ENCODE data around the gene ACTL6B. TPM values are rescaled to one million over a fixed set of nuclear protein-coding genes. Genes with fewer than 3 reads are reported as not detected.

The ACTL6B gene
- total and polyA plus RNA-seq, 2 of the 13 experiments (the other 11 are each of a cell fraction or from before 2014, with no cell fraction given), result not detected

GRCh38 chr7:100641860-100642533 is 14.3 kb downstream of the ACTL6B start (continued):
- TF ChIP-seq ZNF670 (CRISPR knock-in tag; IDR thresholded peaks at IDR 0.05; ENCODE audit: borderline replicate concordance) (no peak), ZNF577 (CRISPR knock-in tag; IDR thresholded peaks at IDR 0.05; ENCODE audit: borderline replicate concordance, low read depth) (no peak), RAD51 (IDR thresholded peaks at IDR 0.05; ENCODE audit: borderline replicate concordance) (no peak), ZNF512B (CRISPR knock-in tag; IDR thresholded peaks at IDR 0.05; ENCODE audit: borderline replicate concordance) (0 out of 2 replicates have a peak, but pooled peaks have one; percentile 65), MLX (CRISPR knock-in tag; IDR thresholded peaks at IDR 0.05) (no peak), ZNF510 (CRISPR knock-in tag; IDR thresholded peaks at IDR 0.05; ENCODE audit: low read depth) (no peak), ZC3H13 (CRISPR knock-in tag; IDR thresholded peaks at IDR 0.05) (peak; percentile 35; the same call in 1 of the 2 replicates), PAXIP1 (CRISPR knock-in tag; conservative IDR thresholded peaks at IDR 0.05) (peak; percentile 0; the same call in 1 of the 2 replicates), UBTF (CRISPR knock-in tag; IDR thresholded peaks at IDR 0.05) (no peak; the same call in 1 of the 2 replicates), ZSCAN9 (CRISPR knock-in tag; IDR thresholded peaks at IDR 0.05; ENCODE audit: borderline replicate concordance) (no peak), ZNF337 (CRISPR knock-in tag; IDR thresholded peaks at IDR 0.05; ENCODE audit: borderline replicate concordance, low read depth) (no peak), SNAPC4 (CRISPR knock-in tag; IDR thresholded peaks at IDR 0.05) (no peak), MEIS2 (CRISPR knock-in tag; IDR thresholded peaks at IDR 0.05) (no peak)
